Measurements from ENCODE around the gene DNPEP.
"Not testable (repeated sequence)": the region's sequence is repeated elsewhere in the genome, so short reads cannot be mapped to it uniquely, and the experiment has no call there.

The DNPEP gene

GRCh38 chr2:219404291-219404910, 16.7 kb upstream of the DNPEP start:
- H3K4me3 ChIP-seq (ENCODE audit: low read length): no peak overlapping the region
- DNase-seq (ENCODE audit: low read depth, low spot score): no peak

- no peak for DNase-seq (ENCODE audit: low read depth, low spot score)
- no peak overlapping the region for H3K4me3 ChIP-seq (ENCODE audit: low read length)
Measured at GRCh38 chr2:219403861-219404260, 16.1 kb upstream of the DNPEP start.

- peak; percentile 72 for DNase-seq (ENCODE audit: low read depth, low spot score)
- no peak overlapping the region for H3K4me3 ChIP-seq (ENCODE audit: low read length)
Measured at GRCh38 chr2:219402665-219403515, 15.2 kb upstream of the DNPEP start.

- no peak overlapping the region for H3K4me3 ChIP-seq (ENCODE audit: low read length)
- no peak for DNase-seq (ENCODE audit: low read depth, low spot score)
Measured at GRCh38 chr2:219401606-219402005, 13.9 kb upstream of the DNPEP start.

- DNase-seq (ENCODE audit: low read depth, low spot score): no peak
Measured at GRCh38 chr2:219400562-219400961, 12.8 kb upstream of the DNPEP start.

GRCh38 chr2:219399716-219400478, 12.2 kb upstream of the DNPEP start:
- H3K4me3 ChIP-seq (ENCODE audit: low read length): no peak overlapping the region
- DNase-seq (ENCODE audit: low read depth, low spot score): peak; percentile 18

More at GRCh38 chr2:219400562-219400961, 12.8 kb upstream of the DNPEP start:
- no peak overlapping the region for H3K4me3 ChIP-seq (ENCODE audit: low read length)

- H3K4me3 ChIP-seq (ENCODE audit: low read length): no peak overlapping the region
- no peak for DNase-seq (ENCODE audit: low read depth, low spot score)
Measured at GRCh38 chr2:219398721-219399363, 11.1 kb upstream of the DNPEP start.

- no peak overlapping the region for H3K4me3 ChIP-seq (ENCODE audit: low read length)
- DNase-seq (ENCODE audit: low read depth, low spot score): peak; percentile 37
Measured at GRCh38 chr2:219396863-219397457, 9.2 kb upstream of the DNPEP start.

GRCh38 chr2:219395609-219396008, 7.9 kb upstream of the DNPEP start:
- no peak for DNase-seq (ENCODE audit: low read depth, low spot score)

GRCh38 chr2:219395056-219395455, 7.3 kb upstream of the DNPEP start:
- not testable (repeated sequence) for H3K4me3 ChIP-seq (ENCODE audit: low read length); DNase-seq (ENCODE audit: low read depth, low spot score)

More at GRCh38 chr2:219395609-219396008, 7.9 kb upstream of the DNPEP start:
- H3K4me3 ChIP-seq (ENCODE audit: low read length): no peak overlapping the region

GRCh38 chr2:219392754-219393153, 5.0 kb upstream of the DNPEP start:
- H3K4me3 ChIP-seq (ENCODE audit: low read length): no peak overlapping the region
- DNase-seq (ENCODE audit: low read depth, low spot score): no peak

- peak overlapping the region; percentile 51 for H3K4me3 ChIP-seq (ENCODE audit: low read length)
Measured at GRCh38 chr2:219388907-219389156, 1.1 kb upstream of the DNPEP start.

GRCh38 chr2:219388121-219388906, 602 bp upstream of the DNPEP start:
- peak; percentile 88 for DNase-seq (ENCODE audit: low read depth, low spot score)
- peak overlapping the region; percentile 51 for H3K4me3 ChIP-seq (ENCODE audit: low read length)

More at GRCh38 chr2:219388907-219389156, 1.1 kb upstream of the DNPEP start:
- no peak for DNase-seq (ENCODE audit: low read depth, low spot score)

- H3K4me3 ChIP-seq (ENCODE audit: low read length): peak overlapping the region; percentile 80
- DNase-seq (ENCODE audit: low read depth, low spot score): no peak
Measured at GRCh38 chr2:219386532-219387280, 1.0 kb downstream of the DNPEP start.

- no peak overlapping the region for H3K4me3 ChIP-seq (ENCODE audit: low read length)
- DNase-seq (ENCODE audit: low read depth, low spot score): no peak
Measured at GRCh38 chr2:219385958-219386520, 1.7 kb downstream of the DNPEP start.

- DNase-seq (ENCODE audit: low read depth, low spot score): no peak
- H3K4me3 ChIP-seq (ENCODE audit: low read length): no peak overlapping the region
Measured at GRCh38 chr2:219384859-219385258, 2.9 kb downstream of the DNPEP start.

GRCh38 chr2:219384083-219384713, 3.5 kb downstream of the DNPEP start:
- no peak for DNase-seq (ENCODE audit: low read depth, low spot score)
- no peak overlapping the region for H3K4me3 ChIP-seq (ENCODE audit: low read length)
